ENCODE data around the gene MACF1.

DNA sequence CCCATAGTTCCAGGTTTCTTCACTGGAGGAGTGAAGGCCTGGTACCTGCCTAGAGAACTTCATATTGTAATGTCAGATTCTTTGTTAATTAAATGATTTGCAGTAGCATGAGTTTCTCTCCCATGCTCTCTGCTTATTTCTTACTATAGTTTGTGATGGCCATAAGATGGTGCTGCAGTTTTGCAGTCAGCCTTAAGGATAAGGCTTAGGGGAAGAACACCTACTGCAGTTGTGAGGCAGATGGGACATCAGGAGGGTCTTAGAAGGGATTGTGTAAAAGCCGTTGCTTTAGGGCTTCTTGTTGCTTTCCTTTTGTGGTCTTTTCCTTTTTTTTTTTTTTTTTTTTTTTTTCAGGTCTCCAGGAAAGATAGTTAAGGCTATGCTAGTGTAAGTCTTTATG, 61.8 kb downstream of the MACF1 start:
- TF ChIP-seq, protein P1, sequence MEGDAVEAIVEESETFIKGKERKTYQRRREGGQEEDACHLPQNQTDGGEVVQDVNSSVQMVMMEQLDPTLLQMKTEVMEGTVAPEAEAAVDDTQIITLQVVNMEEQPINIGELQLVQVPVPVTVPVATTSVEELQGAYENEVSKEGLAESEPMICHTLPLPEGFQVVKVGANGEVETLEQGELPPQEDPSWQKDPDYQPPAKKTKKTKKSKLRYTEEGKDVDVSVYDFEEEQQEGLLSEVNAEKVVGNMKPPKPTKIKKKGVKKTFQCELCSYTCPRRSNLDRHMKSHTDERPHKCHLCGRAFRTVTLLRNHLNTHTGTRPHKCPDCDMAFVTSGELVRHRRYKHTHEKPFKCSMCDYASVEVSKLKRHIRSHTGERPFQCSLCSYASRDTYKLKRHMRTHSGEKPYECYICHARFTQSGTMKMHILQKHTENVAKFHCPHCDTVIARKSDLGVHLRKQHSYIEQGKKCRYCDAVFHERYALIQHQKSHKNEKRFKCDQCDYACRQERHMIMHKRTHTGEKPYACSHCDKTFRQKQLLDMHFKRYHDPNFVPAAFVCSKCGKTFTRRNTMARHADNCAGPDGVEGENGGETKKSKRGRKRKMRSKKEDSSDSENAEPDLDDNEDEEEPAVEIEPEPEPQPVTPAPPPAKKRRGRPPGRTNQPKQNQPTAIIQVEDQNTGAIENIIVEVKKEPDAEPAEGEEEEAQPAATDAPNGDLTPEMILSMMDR (IDR thresholded peaks at IDR 0.05): peak in 3 of 4 experiments; percentile 21 to 43 (median 23)
- TF ChIP-seq POLR2A (IDR thresholded peaks at IDR 0.05) (no peak), POLR2AphosphoS5 (IDR thresholded peaks at IDR 0.05) (no peak)

Measured in prostate gland (tissue), 2 donors.